Panc1 (cell line): ENCODE results near the gene SUPT6H. TPM values are rescaled to one million over a fixed set of nuclear protein-coding genes. Genes with fewer than 3 reads are reported as not detected.

Experiments used
- ATAC-seq: fragments of 200-7000 bp; cut with Tn5 transposase; 2 replicates; pipeline ENCODE4 v1.9.1; 2020; ENCODE audit warnings: mild to moderate bottlenecking, moderate library complexity
- BruUV-seq: library from RNA; stranded (reverse); fragments of 400-500 nt; replicated peaks from 2 replicates; lab custom pipeline; 2021; lab: Mats Ljungman, UMichigan
- CTCF ChIA-PET: fragments of 300-600 bp; sonication (Branson Sonifier 250); formaldehyde crosslinking; loops from one replicate; lab custom pipeline; 2022; ENCODE audit warnings: antibody characterized with exemption; lab: Charles Lee
- POLR2A ChIA-PET: fragments of 300-600 bp; sonication (Branson Sonifier 250); formaldehyde crosslinking; loops from one replicate; lab custom pipeline; 2022; ENCODE audit warnings: antibody characterized with exemption; lab: Charles Lee
- DNase-seq: peaks from one replicate; pipeline ENCODE4 v3.0.0-alpha.2; 2010; ENCODE audit warnings: low read depth, low spot score
- H3K27ac ChIP-seq: 2 replicates; pipeline ENCODE4 v1.5.1; 2011; ENCODE audit warnings: mild to moderate bottlenecking, low read length, inconsistent platforms
- H3K27me3 ChIP-seq: fragments of 200-500 bp; sonication (Bioruptor generic); 2 replicates; pipeline ENCODE4 v1.6.0; 2014; ENCODE audit warnings: low read length, inconsistent platforms; ENCODE audit not compliant: control insufficient read depth, insufficient read depth
- H3K36me3 ChIP-seq: fragments of 200-500 bp; sonication (Bioruptor generic); 2 replicates; pipeline ENCODE4 v1.5.1; 2014; ENCODE audit warnings: inconsistent platforms, mild to moderate bottlenecking, low read length, moderate library complexity; ENCODE audit not compliant: control insufficient read depth, insufficient read depth
- H3K4me1 ChIP-seq: 2 replicates; pipeline ENCODE4 v1.5.1; 2011; ENCODE audit warnings: inconsistent platforms, mild to moderate bottlenecking, low read length, moderate library complexity; ENCODE audit not compliant: control insufficient read depth, insufficient read depth
- H3K4me3 ChIP-seq, 2 experiments: 2 replicates each; pipeline ENCODE4 v1.5.1; 2011 to 2012; ENCODE audit warnings: low read depth in 2 of 2, low read length in 2 of 2, mild to moderate bottlenecking in 2 of 2, inconsistent platforms in 1 of 2, moderate library complexity in 1 of 2
- H3K9me3 ChIP-seq: fragments of 200-500 bp; sonication (Bioruptor generic); 2 replicates; pipeline ENCODE4 v1.5.1; 2014; ENCODE audit warnings: low read depth, mild to moderate bottlenecking, inconsistent platforms, low read length, moderate library complexity; ENCODE audit not compliant: control insufficient read depth, insufficient read depth
- CTCF ChIP-seq: fragments of 450-650 bp; IDR thresholded peaks from 2 replicates; pipeline ENCODE4 v1.5.1; 2017; ENCODE audit warnings: mild to moderate bottlenecking
- POLR2AphosphoS5 ChIP-seq: IDR thresholded peaks from 2 replicates; pipeline ENCODE4 v1.6.1; 2012; ENCODE audit warnings: mild to moderate bottlenecking, low read depth, low read length, moderate library complexity
- REST ChIP-seq, 2 experiments: IDR thresholded peaks; 2 replicates each; pipeline ENCODE4 v1.6.1; 2011 to 2012; ENCODE audit warnings: low read depth in 2 of 2, control low read depth in 1 of 2, low read length in 1 of 2, mild to moderate bottlenecking in 1 of 2, moderate library complexity in 1 of 2; ENCODE audit not compliant: insufficient read depth in 1 of 2
- SIN3A ChIP-seq: IDR thresholded peaks from 2 replicates; pipeline ENCODE4 v1.6.1; 2012; ENCODE audit warnings: low read depth, mild to moderate bottlenecking, low read length, moderate library complexity, borderline replicate concordance; ENCODE audit not compliant: insufficient read depth
- TCF7L2 ChIP-seq: IDR thresholded peaks from 2 replicates; pipeline ENCODE4 v1.6.1; 2011; ENCODE audit warnings: mild to moderate bottlenecking, low read depth, low read length, inconsistent platforms
- in situ Hi-C: cut with HindIII; loops from 2 replicates; pipeline ENCODE4 v1.10.0; 2016; ENCODE audit warnings: low sequenced_read_pairs, low pct_unique_long_range_greater_than_20kb
- intact Hi-C: fragments of 100-400 bp; cut with micrococcal nuclease; formaldehyde crosslinking; loops from one replicate; pipeline ENCODE4 v1.10.0; 2022; ENCODE audit not compliant: unreplicated experiment
- total RNA-seq: library from RNA; stranded (reverse); gene quantifications from one replicate; pipeline ENCODE4 v1.2.1, GENCODE V29; 2021; ENCODE audit not compliant: unreplicated experiment

SUPT6H gene
- total RNA-seq, 1 experiment from 2014 or later, result 108 TPM

GRCh38 chr17:28675490-28675889 lies 13.5 kb downstream of the SUPT6H start:
- POLR2A ChIA-PET, result interaction anchor here (0.6 to 0.8 kb wide), 2 partner anchors 44 to 61 kb away, joined by 3 read pairs; no protein-coding TSS in a partner anchor
- intact Hi-C loops (no loop called here), in situ Hi-C loops (no loop called here)
- DNase-seq (no peak), ATAC-seq (no peak)
- Histone ChIP-seq H3K9me3 (no peaks in the 10 kb centered on the region), H3K27me3 (no peaks in the 10 kb centered on the region), H3K27ac (no peak overlapping the region), H3K4me3 (no peak overlapping the region), H3K36me3 (peaks cover 40% of the 10 kb centered on the region), H3K4me1 (no peaks in the 10 kb centered on the region)
- TF ChIP-seq TCF7L2 (no peak), POLR2AphosphoS5 (no peak), SIN3A (no peak), REST (IDR thresholded peaks at IDR 0.05; ENCODE audit: insufficient read depth in 1 of 2, low read depth in 2 of 2, low read length in 1 of 2) (no peak)
- no TSS peak for BruUV-seq
- CTCF ChIA-PET, result interaction anchor here (0.7 kb wide), 1 partner anchor 23 kb away, joined by 3 read pairs; no protein-coding TSS in a partner anchor

- no TSS peak for BruUV-seq
- POLR2A ChIA-PET, result interaction anchor here (0.6 to 1.2 kb wide), 3 partner anchors 9 to 61 kb away, joined by 3 read pairs; no protein-coding TSS in a partner anchor
- H3K36me3 ChIP-seq, result peaks cover 39% of the 10 kb centered on the region
- no peak for TF ChIP-seq POLR2AphosphoS5
- TF ChIP-seq SIN3A, result no peak
- no peak; the same call in 1 of the 2 replicates for TF ChIP-seq CTCF
- TF ChIP-seq TCF7L2, result no peak
- no peak for TF ChIP-seq REST (IDR thresholded peaks at IDR 0.05; ENCODE audit: insufficient read depth in 1 of 2, low read depth in 2 of 2, low read length in 1 of 2)
- H3K4me1 ChIP-seq, result no peaks in the 10 kb centered on the region
- H3K27ac ChIP-seq, result no peak overlapping the region
- ATAC-seq (peak; percentile 79), DNase-seq (no peak)
- CTCF ChIA-PET, result interaction anchor here (0.7 to 1.2 kb wide), 2 partner anchors 24 to 31 kb away, joined by 3 to 4 read pairs; partner anchors contain the start of gene BLTP2
- no peaks in the 10 kb centered on the region for H3K9me3 ChIP-seq
- intact Hi-C loops, result no loop called here
- H3K4me3 ChIP-seq, result no peak overlapping the region
- H3K27me3 ChIP-seq, result no peaks in the 10 kb centered on the region
- in situ Hi-C loops, result no loop called here
Observed at GRCh38 chr17:28675980-28676379, 14.0 kb downstream of the SUPT6H start.
